Measurements from ENCODE around the gene ARL8B. TPM values are rescaled to one million over a fixed set of nuclear protein-coding genes. Genes with fewer than 3 reads are reported as not detected.
A peak's percentile ranks its signal among the peaks of the same experiment; 100 is the strongest.

ARL8B gene
- total RNA-seq, 1 donor: 72.1 TPM

GRCh38 chr3:5136211-5136918, 14.3 kb downstream of the ARL8B start:
- H3K4me3 ChIP-seq (ENCODE audit: low read depth, low read length): no peak overlapping the region
- DNase-seq (ENCODE audit: low read depth): peak; percentile 35
- TF ChIP-seq CTCF (IDR thresholded peaks at IDR 0.05; ENCODE audit: insufficient read depth, low read depth, low read length): peak; percentile 44

- no peak for TF ChIP-seq CTCF (IDR thresholded peaks at IDR 0.05; ENCODE audit: insufficient read depth, low read depth, low read length)
- no peak for DNase-seq (ENCODE audit: low read depth)
- no peak overlapping the region for H3K4me3 ChIP-seq (ENCODE audit: low read depth, low read length)
Measured at GRCh38 chr3:5136919-5137429, 14.9 kb downstream of the ARL8B start.

- no peak for TF ChIP-seq CTCF (IDR thresholded peaks at IDR 0.05; ENCODE audit: insufficient read depth, low read depth, low read length)
- peak; percentile 77 for DNase-seq (ENCODE audit: low read depth)
- H3K4me3 ChIP-seq (ENCODE audit: low read depth, low read length): no peak overlapping the region
Measured at GRCh38 chr3:5138214-5138981, 16.3 kb downstream of the ARL8B start.

- DNase-seq (ENCODE audit: low read depth): no peak
- H3K4me3 ChIP-seq (ENCODE audit: low read depth, low read length): no peak overlapping the region
- no peak for TF ChIP-seq CTCF (IDR thresholded peaks at IDR 0.05; ENCODE audit: insufficient read depth, low read depth, low read length)
Measured at GRCh38 chr3:5140230-5140621, 18.1 kb downstream of the ARL8B start.

- no peak overlapping the region for H3K4me3 ChIP-seq (ENCODE audit: low read depth, low read length)
- no peak for TF ChIP-seq CTCF (IDR thresholded peaks at IDR 0.05; ENCODE audit: insufficient read depth, low read depth, low read length)
- no peak for DNase-seq (ENCODE audit: low read depth)
Measured at GRCh38 chr3:5140839-5141238, 18.7 kb downstream of the ARL8B start.

- DNase-seq (ENCODE audit: low read depth): no peak
- no peak overlapping the region for H3K4me3 ChIP-seq (ENCODE audit: low read depth, low read length)
- no peak for TF ChIP-seq CTCF (IDR thresholded peaks at IDR 0.05; ENCODE audit: insufficient read depth, low read depth, low read length)
Measured at GRCh38 chr3:5141760-5142159, 19.7 kb downstream of the ARL8B start.

Data from fibroblast of villous mesenchyme (primary cell).